ENCODE results near the gene ARAP1.

ARAP1 gene

GRCh38 chr11:72702577-72703241 is 49.5 kb downstream of the ARAP1 start:
- no peak for DNase-seq

GRCh38 chr11:72702096-72702495 is 50.1 kb downstream of the ARAP1 start:
- DNase-seq: no peak

GRCh38 chr11:72701466-72701865 is 50.7 kb downstream of the ARAP1 start:
- no peak for DNase-seq

GRCh38 chr11:72700146-72700545 is 52.1 kb downstream of the ARAP1 start:
- no peak for DNase-seq

GRCh38 chr11:72697814-72698213 is 54.4 kb downstream of the ARAP1 start:
- no peak for DNase-seq

- DNase-seq: no peak
Measured at GRCh38 chr11:72696866-72697700, 55.1 kb downstream of the ARAP1 start.

- DNase-seq: no peak
Measured at GRCh38 chr11:72695354-72695753, 56.9 kb downstream of the ARAP1 start.

GRCh38 chr11:72693271-72693968 is 58.8 kb downstream of the ARAP1 start:
- DNase-seq: no peak

- no peak for DNase-seq
Measured at GRCh38 chr11:72692498-72693237, 59.5 kb downstream of the ARAP1 start.

GRCh38 chr11:72690166-72690565 is 62.0 kb downstream of the ARAP1 start:
- no peak for DNase-seq

GRCh38 chr11:72688929-72689328 is 63.3 kb downstream of the ARAP1 start:
- DNase-seq: no peak

GRCh38 chr11:72688486-72688885 is 63.7 kb downstream of the ARAP1 start:
- DNase-seq: no peak

- DNase-seq: no peak
Measured at GRCh38 chr11:72687326-72687725, 64.9 kb downstream of the ARAP1 start.

- no peak for DNase-seq
Measured at GRCh38 chr11:72686639-72687220, 65.5 kb downstream of the ARAP1 start.

- no peak for DNase-seq
Measured at GRCh38 chr11:72685560-72686480, 66.4 kb downstream of the ARAP1 start.

- no peak for DNase-seq
Measured at GRCh38 chr11:72684236-72684912, 67.8 kb downstream of the ARAP1 start.

GRCh38 chr11:72683782-72684200 is 68.4 kb downstream of the ARAP1 start:
- DNase-seq: peak; percentile 89

- DNase-seq: no peak
Measured at GRCh38 chr11:72682858-72683243, 69.4 kb downstream of the ARAP1 start.

GRCh38 chr11:72682238-72682857 is 69.9 kb downstream of the ARAP1 start:
- DNase-seq: no peak
